ENCODE results near the gene PODN.
A peak's percentile ranks its signal among the peaks of the same experiment; 100 is the strongest.

Gene PODN, protein sequence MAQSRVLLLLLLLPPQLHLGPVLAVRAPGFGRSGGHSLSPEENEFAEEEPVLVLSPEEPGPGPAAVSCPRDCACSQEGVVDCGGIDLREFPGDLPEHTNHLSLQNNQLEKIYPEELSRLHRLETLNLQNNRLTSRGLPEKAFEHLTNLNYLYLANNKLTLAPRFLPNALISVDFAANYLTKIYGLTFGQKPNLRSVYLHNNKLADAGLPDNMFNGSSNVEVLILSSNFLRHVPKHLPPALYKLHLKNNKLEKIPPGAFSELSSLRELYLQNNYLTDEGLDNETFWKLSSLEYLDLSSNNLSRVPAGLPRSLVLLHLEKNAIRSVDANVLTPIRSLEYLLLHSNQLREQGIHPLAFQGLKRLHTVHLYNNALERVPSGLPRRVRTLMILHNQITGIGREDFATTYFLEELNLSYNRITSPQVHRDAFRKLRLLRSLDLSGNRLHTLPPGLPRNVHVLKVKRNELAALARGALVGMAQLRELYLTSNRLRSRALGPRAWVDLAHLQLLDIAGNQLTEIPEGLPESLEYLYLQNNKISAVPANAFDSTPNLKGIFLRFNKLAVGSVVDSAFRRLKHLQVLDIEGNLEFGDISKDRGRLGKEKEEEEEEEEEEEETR

DNA sequence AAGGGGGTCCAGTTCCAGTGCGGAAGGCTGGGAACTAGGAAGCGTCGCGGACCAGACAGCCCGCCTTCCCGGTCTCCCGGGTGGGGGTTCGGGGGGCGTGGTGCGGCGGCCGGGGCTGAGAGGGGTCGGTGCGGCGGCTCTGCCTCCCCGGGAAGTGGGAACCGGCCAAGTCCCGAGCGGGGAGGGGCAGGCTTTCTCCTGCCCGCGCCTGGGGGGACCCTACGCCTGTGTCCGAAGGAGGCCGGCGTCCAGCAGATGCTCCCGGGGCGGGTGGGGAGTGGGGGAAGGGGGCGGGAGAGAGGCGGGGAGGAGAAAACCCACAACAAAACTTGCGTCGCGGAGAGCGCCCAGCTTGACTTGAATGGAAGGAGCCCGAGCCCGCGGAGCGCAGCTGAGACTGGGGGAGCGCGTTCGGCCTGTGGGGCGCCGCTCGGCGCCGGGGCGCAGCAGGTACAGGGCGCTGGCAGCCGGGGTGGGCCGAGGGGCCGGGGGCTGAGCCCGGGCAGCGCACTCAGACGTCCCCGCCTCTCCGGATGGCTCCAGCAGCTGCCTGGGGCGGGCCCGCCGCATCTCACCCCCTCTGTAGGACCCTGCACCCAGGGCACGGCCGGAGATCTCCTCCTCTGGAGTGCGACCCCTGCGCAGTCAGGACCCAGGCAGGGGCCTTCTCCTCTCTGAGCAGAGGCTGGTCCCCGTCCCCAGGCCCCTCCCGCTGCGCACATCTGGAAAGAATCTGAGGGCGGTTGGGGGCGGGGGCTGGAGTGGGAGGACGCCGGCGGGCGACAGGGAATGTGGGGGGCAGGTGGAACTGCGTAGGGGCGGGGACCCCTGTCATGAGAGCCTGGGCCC is at the start of gene PODN:
Gene PODN (plus strand): TSS at position 355 of the 849 bp plus-strand sequence. CDS start 7,643 bp downstream, outside the sequence.
- DNase-seq = no peak

DNA sequence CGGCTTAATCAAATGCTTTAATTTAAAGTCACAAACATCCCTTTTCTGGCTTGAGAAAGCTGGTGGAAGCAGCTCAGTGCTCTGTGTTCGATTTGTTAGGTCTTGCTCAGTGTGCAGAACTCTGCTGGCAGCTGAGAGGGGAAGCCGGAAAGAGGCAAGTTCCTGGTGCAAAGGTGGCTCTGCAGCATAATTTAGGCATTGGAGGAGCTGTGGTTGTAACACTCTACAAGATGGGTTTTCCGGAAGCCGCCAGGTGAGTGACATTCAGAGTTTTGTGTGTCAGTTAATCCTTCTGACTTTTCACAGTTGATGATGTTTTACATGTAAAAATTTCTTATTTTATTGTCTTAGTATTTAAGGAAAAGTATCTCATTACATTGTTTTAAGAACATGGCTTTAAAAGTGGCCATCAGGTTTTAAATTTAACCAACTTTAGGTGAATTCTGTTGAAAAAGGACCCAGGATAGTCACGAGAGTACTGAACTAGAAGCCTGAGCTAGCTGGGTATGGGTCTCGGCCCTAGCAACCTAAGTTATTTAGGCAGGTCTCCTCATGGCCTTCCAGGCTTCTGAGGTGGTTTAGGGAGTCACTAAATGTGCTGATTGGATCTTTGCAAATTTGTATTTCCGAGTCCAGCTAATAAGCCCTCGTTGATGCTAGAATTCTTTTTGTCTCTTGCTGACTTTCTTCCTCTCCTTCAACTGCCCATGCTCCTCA is 47.1 kb upstream of the PODN start:
- DNase-seq = peak; percentile 83

DNA sequence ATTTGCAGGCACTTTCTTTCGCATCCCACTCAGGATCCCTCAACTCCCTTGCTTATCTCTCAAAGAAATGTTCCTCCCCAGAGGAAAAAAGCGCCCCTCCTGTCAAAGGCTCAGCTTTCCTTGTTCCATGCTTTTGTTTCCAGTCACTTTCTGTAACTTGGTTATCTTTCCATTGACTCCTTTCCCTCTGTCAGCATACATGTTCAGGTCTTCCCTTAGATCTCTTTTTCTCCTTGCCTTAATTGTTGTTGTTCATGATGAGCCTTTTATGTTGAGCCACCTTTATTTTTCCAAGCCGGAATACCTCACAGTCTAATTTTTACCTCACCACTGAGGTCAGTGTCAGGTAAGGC is 46.5 kb upstream of the PODN start:
- DNase-seq = no peak

DNA sequence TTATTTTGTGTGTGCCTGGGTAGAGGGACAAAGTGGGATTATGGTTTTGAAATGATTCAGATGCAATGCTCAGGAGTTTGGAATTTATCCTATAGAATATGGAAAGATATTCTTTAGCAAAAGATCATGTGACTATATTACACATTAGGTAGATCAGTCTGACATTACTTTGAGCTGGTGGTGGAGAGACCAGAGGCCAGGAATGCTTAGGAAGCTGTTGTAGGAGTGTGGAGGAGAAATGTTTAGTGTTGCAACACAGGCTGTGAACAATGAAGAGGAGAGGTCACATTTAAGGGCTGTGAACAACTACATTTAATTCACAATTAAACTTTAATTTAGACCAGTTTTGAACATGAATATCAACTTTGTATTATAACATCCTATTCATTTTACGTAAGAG is 45.3 kb upstream of the PODN start:
- no peak for DNase-seq

DNA sequence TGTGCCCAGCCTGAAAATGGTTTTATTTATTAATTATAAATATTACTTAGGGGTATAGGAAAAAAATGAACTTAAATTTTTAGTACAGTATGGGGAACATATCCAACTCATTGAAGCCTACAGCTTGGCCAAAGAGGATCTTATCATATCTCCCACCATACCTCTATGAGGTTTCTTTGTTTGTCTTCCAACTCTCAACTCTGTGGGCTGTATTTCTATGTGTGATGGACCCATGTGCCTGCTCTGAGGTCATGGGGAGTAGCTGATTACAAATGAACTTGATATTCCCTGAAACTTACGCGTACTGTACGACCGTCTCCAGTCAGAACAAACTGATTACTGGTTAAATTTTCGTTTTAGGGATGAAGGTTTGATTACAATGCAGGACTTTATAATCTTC is 41.4 kb upstream of the PODN start:
- DNase-seq = no peak

DNA sequence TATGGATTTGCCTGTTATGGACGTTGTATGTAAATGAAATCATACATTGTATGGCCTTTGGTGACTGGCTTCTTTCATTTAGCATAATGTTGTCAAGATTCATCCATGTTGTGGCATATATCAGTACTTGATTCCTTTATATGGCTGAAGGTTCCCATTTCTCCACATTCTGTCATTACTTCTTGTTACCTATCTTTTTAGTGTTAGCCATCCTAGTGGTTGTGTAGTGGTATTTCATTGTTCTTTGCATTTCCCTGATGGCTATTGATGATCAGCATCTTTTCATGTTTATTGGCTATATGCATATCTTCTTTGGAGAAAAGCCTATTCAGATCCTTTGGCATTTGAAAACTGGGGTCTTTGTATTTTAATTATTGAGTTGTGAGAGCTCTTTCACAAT is 39.8 kb upstream of the PODN start:
- no peak for DNase-seq

DNA sequence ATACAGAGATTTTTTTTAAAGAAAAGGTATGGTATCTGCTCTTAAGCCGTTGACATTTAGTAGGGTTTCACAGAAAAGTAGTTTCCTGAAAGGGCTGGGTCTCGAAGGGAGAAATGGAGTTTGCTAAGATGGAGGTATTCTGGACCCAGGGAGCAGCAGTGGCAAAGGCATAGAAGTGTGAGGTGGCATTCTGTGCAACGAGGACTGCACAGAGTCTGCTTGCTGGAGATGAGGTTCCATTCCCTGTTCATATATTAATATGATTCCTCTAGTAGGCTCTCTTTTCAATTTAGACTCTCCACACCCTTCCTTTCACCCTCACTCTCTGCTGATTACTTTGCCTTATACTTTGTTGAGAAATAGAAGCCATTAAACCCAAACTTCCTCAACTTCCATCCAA is 38.5 kb upstream of the PODN start:
- no peak for DNase-seq

DNA sequence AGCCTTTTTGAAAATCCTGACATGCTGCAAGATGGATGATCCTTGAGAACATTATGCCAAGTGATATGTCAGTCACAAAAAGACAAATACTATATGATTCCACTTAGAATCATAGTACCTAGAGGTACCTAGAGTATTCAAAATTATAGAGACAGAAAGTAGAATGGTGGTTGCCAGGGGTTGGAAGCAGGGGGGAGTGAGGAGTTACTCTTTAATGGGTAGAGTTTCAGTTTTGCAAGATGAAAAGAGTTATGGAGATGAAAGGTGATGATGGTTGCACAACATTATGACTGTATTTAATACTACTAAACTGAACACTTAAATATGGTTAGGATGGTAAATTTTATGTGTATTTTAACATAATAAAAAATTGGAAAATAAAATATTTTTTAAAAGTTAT is 37.9 kb upstream of the PODN start:
- no peak for DNase-seq

DNA sequence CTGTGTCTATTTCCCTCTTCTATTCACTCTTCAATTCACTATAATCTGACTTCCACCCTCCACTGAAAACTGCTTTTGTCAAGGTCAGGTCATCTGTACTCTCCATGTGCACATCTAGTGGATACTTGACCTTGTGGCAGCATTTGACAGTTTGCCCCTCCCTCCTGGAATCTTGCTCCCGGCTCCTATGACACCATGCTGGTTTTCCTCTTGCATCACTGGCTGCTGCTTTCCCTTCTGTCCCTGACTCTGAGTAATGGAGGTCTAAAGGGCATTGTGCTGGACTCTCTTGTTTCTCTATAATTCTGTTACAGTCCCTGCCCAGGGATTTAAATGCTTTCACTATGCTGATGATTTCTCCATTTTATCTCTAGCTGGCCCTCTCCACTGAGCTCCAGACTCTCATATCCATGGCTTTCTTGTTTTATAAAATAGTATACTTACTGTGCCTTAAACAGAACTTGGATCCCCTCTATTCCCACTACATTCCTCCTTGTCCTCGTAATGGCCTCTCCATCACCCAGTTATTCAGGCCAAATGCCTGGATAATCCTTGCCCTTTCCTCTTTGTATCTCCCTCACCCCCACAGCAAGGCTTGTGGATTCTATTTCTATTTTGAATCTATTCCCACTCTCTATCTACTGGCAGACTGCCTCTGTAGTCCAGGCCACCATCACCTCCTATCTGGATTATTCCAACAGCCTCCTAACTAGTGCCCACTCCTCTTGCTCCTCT is 36.8 kb upstream of the PODN start:
- no peak for DNase-seq

DNA sequence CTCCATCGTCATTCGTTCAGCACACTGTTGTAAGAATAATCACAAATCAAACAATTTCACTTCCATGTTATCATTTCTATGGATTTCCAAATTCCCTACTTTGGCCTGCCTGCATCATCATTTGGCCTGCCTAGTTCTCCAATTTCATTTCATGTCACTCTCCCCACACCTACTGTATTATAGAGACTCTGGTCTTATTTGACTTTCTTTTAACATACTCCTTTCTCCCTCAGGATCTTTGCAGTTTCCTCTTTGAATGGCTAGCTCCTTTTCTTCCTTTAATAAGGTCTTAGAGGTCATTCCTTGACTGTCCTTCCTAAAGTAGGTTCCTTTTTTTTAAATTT is 36.3 kb upstream of the PODN start:
- no peak for DNase-seq

DNA sequence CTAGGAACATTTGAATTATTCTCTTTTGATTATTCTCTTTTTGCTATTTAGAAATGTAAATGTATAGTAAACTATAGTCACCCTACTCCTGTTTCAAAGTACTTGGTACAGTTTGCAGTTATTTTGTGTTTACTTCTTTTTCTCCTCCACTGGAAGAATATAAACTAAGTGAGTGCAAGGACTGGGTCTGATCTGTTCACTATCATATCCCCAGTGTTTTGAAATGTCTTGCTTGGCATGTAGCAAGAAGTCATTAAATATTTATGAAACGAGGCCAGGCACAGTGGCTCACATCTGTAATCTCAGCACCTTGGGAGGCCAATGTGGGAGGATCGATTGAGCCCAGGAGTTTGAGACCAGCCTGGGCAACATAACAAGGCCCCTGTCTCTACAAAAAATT is 35.8 kb upstream of the PODN start:
- DNase-seq = no peak

DNA sequence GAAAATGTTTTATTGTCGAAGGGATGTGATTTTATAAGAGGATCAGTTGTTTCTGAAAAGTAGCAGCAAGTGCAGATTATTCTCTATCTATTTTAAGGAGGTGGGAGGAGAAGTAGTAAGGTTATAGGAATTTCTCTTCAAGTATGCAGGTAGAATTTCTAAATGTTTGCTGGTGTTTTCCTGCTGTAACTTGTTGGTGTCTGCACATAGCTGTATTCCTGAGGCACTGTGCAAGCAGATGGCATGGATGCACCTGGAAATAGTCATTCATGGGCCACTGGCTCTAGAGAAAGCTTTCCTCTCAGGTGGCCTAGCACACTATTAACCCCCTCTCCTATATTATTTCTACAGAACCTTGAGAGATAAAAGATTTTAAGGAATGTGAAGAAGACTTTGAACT is 30.3 kb upstream of the PODN start:
- no peak for DNase-seq

DNA sequence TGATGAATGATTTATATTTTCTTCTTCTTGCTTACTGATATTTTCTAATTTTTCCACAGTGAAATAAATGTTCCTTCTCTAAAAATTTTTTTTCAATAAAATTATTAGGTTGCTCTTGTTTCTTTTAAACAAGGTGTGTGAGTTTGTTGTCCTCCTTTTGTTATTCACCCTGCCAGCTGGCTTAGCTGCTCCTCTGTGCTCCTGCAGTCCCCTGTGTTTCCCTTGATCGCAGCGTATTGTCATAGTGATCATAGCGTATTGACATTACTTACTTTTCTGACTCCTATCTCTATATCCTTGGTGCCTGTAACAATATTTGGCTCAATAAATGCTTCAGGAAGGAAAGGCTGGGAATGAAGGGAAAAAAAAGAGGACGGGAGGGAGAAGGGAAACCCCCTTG is 24.9 kb upstream of the PODN start:
- DNase-seq = no peak

DNA sequence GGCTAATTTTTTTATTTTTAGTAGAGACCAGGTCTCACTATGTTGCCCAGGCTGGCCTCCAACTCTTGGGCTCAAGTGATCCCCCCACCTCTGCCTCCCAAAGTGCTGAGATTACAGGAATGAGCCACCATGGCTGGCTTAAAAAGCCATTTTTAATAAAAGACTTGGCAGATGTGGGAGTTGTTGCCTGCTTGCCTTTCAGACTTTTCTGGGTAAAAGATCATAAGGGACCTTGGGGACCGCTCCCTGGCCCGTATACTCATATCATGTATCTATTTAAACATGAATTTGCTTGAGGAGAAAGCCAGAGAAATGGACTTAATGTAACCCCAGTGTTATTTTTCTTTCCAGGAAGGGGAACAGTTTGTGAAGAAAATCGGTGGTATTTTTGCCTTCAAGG is 23.4 kb upstream of the PODN start:
- no peak for DNase-seq

DNA sequence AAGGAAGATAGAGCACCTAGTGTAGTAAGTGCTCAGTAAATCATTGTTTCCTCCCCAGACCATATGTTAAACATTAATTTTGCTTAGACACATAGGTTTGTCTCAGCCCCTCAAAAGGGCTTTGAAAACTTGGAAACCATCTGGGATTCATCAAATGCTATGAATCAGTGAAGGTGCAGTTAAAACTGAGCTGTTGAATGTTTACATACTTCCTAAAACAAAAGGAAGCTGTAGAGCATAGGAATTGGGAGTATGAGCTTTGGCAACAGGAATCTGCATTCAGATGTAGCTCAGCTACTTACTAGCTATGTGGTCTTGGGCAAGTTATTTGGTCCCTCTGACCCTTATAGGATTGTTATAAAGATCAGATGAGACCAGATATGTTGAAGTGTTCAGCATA is 18.7 kb upstream of the PODN start:
- no peak for DNase-seq

DNA sequence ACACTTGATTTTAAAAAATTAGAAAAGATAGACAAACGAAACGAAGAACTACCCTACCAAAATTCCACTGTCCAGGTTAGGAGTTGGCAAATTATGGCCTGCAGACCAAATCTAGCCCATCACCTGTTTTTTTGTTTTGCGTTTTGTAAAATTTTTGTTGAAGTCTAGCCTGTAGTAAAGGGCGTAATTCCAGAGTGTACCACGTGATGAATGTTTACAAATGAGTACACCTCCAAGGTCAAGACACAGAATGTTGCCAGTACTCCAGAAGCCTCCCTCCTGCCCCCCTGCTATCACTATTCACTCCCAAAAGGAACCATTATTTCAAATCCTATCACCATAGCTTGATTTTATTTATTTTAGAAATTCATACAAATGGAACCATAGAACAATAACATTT is 17.1 kb upstream of the PODN start:
- no peak for DNase-seq

DNA sequence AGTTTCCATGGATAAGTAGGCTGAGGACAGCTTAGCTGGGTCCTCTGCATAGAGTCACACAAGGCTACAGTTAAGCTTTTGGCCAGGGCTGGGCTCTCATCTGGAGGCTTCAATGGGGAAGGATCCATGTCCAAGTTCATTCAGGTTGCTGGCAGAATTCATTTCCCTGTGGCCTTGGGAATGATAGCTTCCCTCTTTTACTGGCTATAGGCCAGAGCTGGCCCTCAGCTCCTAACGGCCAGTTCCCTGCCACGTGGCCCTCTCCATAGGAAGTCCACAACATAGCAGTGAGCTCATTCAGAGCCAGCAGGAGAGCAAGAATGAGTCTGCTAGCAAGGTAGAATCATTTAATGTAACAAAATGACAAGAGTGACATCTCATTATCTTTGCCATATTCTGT is 15.1 kb upstream of the PODN start:
- peak; percentile 19 for DNase-seq

DNA sequence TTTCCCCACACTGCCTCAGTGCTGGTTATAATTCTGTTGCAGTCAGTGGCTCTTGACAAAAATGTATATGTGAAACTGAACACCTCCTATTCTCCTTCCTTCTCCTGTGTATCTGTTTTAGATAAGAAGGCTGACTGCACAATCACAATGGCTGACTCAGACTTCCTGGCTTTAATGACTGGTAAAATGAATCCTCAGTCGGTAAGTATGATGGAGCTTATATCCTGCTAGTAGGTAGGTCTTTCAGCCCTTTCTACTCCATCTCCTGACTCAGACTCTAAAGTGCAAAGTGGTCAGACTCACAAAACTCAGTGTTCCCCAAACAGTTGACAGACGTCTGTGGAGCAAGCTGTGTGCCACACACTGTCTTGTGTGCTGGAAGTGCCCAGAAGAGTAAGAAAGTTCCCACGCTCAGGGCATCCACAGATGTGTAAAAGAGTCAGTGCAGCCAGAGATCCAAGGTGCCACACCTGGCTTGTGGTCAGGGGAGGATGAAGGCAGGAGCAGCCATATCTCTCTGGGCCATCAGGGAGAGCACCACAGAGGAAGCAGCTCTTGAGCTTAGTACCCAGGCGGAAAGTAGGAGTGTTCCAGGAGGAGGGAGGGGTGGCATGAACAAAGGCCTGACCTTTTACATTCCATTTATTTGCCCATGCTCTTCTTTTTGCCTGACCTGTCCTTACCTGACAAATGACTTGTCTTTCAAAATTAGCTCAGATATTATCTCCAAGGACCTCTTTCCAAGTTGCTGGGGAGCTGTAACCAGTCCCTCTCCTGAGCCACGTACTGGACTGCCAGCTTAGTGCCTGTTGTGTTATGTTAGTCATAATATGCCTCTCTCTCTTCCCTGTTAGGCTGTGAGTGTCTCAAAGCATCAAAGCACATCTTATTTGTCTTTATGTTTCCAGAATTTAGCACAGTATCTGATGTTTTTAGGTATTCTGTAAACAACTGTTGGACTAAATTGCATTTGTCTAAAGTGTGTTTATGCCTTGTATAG is 14.0 kb upstream of the PODN start:
- DNase-seq = no peak

DNA sequence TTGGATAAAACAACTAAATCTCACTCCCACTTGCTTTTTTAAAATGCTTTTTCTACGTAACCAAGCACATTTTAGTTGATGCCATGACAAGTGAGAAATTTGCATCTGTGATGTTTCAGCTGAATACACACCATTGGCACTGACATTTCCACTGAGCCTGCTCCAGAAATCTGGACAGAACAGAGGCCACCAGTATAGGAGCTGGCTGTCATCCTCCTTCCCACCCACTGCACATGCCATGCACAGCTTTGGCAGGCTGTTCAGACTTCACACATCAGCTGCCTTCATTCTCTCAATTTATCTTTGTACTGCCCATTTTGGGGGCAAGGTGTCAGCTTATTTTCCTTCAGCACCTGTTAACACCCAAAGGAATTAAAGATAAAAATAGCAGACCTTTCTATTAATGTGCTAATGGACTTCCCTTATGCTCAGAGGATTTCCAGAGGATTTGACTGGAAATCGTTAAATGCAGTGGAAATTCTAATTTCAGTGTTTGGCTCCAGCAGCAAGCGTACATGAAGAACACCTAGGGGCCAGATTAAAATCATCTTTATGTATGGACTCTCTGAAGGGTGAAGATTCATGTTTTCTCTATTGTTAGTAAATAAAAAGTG is 12.9 kb upstream of the PODN start:
- DNase-seq = peak; percentile 56

DNA sequence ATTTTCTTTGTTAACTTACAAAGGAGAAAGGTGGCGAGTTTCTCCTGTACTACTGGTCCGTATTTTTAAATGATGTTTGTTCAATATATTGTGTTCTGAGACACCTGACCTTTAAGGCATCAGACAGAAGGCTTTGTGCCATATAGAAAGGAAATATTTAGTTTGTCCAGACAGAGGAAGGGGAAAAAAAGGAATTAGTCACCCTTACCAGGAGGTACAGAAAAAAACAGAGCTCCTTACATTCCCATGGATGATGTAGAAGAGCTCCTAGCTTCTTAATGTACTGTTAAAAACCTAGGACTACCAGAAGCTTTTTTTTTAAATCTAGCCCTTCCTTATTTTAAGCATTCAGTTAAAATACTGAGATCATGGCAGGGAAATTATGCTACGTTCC is 12.4 kb upstream of the PODN start:
- no peak for DNase-seq

DNA sequence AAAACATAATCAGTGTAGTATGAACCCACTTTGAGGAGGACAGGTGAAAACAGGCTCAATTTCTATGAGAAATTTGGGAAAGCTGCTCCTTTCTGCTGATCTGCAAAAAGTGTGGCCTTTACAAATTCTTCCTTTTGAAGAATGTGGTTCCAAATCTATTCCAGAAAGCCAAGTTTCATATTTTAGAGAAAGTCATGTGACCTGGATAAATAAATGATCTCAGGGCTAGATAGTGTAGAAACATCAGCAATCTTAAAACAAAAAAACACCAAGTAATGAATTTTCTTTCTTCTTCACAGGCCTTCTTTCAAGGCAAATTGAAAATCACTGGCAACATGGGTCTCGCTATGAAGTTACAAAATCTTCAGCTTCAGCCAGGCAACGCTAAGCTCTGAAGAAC is 11.7 kb upstream of the PODN start:
- no peak for DNase-seq

Measured in NCI-H446 treated with DMSO at 0.1 percent for 48 hours (cell line).